Umbilical cord (tissue), 2 donors: ENCODE measurements around the gene PPP1R3F. TPM values are rescaled to one million over a fixed set of nuclear protein-coding genes. Genes with fewer than 3 reads are reported as not detected.

ENCODE experiments used
- DNase-seq: peaks from one replicate; pipeline ENCODE4 v3.0.0-alpha.2; 2015; ENCODE audit warnings: low spot score
- total RNA-seq: library from RNA; depleted of rRNA; stranded (reverse); fragments of >200 nt; gene quantifications from one replicate; pipeline ENCODE4 v1.2.3, GENCODE V29; 2014; ENCODE audit warnings: low replicate concordance; ENCODE audit not compliant: insufficient read depth

Gene PPP1R3F
- total RNA-seq, result 3.9 TPM

DNA sequence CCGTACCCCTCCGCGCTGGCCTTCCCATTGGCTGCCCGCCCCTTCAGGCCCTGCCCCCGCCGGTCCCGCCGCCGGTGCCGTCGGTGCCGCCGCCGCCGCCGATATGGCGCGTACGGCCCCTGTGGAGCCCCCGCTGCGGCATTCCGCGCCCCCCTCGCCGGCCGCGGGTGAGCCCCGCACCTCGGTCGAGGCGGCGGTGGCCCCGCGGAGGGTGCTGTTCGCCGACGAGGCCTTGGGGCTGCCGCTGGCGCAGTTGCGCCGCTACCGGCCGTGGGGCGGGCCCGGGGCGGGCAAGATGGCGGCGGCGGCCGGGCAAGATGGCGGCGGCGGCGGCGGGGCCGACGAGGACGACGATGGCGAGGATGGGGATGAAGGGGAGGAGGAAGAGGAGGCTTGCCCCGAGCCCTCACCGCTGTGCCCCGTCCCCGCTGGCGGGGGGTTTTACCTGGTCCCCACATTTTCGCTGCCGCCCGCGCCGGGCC, at the start of gene PPP1R3F:
PPP1R3F (plus strand) TSS at position 27 of the 482 bp plus-strand sequence; CDS start at position 104, 77 bp downstream.
- DNase-seq, result no peak

GRCh38 chrX:49220100-49220499, 49.5 kb upstream of the PPP1R3F start:
- DNase-seq, result no peak

DNA sequence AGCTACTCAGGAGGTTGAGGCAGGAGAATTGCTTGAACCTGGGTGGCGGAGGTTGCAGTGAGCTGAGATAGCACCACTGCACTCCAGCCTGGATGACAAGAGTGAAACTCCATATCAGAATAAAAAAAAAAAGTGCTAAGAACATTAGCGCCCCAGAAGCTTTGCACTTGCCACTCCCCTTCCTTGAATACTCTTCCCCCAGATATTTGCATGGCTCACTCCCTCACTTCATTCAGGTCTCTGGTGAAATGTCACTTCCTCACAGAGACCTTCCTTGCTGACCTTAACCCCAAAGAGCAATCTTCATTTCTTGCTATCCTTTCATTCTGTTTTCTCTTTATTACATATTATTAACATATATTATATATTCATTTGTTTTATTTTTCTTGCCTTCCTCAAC, 47.7 kb upstream of the PPP1R3F start:
- DNase-seq, result no peak

DNA sequence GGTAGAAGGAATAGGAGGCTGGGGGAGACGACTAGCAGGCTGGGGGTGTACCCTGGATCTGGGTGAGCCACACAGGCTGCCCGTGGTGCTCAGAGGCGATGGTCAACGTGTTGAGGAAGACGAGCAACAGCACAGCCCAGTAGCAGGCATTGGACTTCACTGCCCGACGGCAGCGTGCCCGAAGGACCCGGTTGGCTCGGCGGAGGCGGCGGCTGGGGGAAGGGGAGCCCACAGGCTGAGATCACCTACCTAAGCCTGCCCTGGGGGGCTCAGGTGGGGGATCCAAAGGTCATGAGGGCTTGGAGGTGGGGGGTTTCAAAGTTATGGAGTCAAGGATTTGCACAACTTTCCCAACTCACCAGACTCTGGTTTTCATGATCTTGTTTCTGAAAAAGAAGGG, 43.7 kb upstream of the PPP1R3F start:
- no peak for DNase-seq

GRCh38 chrX:49226946-49227345, 42.6 kb upstream of the PPP1R3F start:
- no peak for DNase-seq

GRCh38 chrX:49227726-49228125, 41.9 kb upstream of the PPP1R3F start:
- no peak for DNase-seq

- DNase-seq, result no peak
These were observed 41.4 kb upstream of the PPP1R3F start for GRCh38 chrX:49228185-49228584.

GRCh38 chrX:49230500-49231232, 38.9 kb upstream of the PPP1R3F start:
- peak; percentile 15 for DNase-seq

DNA sequence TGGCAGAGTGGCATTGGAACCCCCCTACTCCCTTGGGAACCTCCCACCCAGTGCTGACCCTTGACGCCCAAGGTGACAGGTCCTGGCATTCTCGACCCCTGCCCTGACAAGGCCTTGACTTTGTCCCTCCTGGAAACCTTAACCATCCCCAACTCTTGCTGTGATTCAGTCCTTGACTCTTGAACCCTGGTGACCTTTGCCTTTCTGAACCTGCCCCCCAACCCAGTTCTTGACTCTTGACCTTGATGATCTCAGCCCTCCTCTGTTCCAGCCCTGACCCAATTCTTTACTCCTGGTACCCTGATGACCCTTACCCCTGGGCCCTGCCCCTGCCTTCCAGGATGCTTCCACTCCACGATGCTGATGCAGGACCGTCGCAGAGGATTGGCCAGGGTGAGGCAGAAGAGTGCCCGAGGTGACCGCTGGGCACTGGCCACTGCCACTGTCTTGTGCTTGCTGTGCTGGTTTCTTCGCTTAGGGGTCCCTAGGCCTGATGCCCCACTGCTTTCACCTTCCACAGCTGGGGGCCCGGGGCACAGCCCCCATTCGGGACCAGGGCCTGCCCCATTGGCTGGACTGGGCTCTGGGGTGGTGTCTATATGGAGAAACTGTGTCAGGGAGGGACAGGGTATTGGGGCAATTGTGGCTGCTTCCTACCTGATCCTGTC, 38.1 kb upstream of the PPP1R3F start:
- no peak for DNase-seq

DNA sequence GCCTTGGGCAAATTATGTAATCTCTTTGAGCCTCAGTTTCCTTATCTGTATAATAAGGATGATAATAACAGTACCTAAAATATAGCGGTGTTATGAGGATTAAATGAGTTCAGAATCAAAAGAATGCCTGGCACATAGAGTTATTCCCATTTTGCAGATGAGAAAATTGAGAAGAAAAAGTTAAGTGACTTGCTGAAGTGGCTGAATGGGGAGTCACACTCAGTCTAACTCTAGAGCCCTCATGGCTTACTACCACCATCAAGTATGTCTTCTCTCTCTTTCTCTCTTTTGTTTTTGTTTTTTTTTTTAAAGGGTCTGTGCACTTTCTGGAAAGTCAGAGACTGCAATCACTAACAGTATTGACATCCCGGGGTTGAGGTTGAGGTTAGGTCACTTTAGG, 37.1 kb upstream of the PPP1R3F start:
- DNase-seq, result no peak

DNA sequence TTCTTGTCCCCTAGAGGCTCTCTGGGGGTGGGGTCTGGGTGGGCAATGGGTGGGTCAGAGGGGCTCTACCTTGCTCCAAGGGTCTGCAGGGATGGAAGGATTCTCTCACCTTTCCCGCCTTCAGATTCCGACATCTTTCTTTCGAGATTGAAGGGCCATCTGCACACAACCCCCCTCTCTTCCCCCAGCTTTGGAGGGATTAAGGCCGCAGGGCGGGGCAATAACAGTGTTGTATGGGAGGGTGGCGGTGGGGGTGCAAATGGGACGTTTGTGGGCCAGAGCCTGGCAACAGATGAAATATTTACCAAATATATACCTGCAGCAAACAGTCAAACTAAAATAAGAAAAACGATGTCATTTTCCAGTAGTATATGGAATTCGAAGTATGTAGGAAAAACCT, 36.4 kb upstream of the PPP1R3F start, which contains the start of gene CACNA1F:
CACNA1F (minus strand) TSS at position 165 of the 400 bp plus-strand sequence; CDS start at position 134, 31 bp downstream.
- no peak for DNase-seq

DNA sequence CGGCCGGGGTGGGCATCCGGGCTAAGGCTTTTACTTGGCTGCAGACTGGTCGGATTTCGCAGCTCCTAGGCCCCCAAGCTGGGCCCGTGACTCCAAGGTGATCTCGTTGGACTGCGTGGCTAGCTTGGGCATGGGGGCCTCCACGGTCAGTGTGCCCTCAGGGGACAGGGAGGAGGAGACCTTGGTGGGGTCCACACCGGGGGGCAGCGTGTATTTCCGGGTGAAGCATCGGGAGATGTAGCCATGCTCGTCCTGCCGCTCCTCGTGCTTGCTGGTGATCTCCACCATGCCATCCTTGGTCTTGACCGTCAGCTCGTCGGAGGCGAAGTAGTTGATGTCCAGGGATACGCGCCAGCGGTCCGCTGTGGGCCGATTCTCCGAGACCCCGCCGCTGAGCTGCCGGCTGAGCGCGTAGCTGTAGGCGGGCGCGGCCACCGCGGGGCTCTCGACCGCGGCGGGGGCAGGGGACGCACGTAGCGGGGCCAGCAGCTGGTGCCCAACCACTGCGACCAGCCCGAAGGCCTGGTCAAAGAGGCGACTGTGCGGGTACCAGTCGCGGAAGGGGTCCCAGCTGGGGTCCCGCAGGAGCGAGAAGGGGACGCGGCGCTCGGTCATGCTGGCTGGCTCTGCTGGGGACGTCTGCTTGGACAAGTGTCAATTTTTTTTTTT, 35.6 kb upstream of the PPP1R3F start:
- DNase-seq, result no peak

DNA sequence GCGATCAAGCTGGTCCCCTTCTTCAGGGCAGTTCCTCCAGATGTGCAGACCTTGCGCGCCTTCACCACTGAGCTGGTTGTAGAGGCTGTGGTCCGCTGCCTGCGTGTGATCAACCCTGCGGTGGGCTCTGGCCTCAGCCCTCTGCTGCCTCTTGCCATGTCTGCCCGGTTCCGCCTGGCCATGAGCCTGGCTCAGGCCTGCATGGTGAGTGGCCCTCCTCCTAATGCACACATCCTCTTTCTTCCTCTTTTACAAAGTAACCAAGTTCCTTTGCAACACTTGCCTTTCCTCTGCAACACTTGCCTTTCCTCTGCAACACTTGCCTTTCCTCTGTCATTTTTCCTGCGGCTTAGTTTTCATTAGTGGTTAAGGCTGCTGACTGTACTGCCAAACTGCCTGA, 32.5 kb upstream of the PPP1R3F start:
- no peak for DNase-seq

DNA sequence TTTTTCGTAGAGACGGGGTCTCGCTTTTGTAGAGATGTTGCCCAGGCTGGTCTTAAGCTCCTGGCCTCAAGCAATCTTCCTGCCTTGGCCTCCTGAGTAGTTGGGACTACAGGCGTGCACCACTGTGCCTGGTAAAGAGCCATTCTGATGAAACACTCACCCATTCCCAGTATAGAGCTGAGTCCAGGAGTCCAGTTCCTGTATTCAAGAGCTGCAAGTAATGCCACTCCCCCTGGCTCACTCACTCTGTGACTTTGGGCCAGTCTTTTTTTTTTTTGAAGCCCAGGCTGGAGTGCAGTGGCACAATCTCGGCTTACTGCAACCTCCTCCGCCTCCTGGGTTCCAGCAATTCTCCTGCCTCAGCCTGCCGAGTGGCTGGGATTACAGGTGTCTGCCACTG, 30.9 kb upstream of the PPP1R3F start:
- no peak for DNase-seq

- no peak for DNase-seq
These were observed 27.0 kb upstream of the PPP1R3F start for GRCh38 chrX:49242545-49243066.

- no peak for DNase-seq
These were observed 26.4 kb upstream of the PPP1R3F start for GRCh38 chrX:49243166-49243565.

DNA sequence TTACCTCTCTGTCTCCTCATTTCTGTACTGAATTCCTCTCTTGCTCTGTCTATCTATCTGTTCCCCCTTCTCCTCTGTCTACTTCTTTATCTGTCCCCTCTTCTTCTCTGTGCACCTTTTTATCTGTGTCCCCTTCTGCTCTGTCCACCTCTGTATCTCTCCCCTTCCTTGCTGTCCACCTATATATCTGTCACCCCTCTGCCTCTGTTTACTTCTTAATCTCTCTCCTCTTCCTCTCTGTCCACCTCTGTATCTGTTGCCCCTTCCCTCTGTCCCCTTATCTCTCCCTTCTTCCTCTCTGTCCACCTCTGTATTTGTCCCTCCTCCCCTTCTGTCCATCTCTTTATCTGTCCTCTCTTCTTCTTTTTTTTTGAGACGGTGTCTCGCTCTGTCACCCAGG, 25.4 kb upstream of the PPP1R3F start:
- no peak for DNase-seq

GRCh38 chrX:49246541-49246940, 23.1 kb upstream of the PPP1R3F start:
- no peak for DNase-seq

DNA sequence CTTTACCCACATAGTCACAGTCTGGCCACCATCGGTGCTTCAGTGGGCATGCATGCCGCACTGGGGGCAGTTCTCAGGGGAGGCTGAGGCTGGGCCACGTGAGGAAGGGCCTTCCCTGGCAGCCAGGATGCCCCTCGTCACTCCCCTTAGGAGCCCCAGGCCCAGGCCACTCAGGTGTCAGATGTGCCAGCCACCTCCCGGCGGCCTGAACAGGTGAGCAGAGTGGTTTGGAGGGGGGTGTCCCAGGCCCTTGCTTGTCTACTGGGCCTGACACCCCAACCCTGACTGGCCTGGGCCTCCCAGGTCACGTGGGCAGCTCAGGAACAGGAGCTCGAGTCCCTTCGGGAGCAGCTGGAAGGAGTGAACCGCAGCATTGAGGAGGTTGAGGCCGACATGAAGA, 22.2 kb upstream of the PPP1R3F start:
- DNase-seq, result no peak

GRCh38 chrX:49247916-49248811, 21.4 kb upstream of the PPP1R3F start:
- peak; percentile 66 for DNase-seq

DNA sequence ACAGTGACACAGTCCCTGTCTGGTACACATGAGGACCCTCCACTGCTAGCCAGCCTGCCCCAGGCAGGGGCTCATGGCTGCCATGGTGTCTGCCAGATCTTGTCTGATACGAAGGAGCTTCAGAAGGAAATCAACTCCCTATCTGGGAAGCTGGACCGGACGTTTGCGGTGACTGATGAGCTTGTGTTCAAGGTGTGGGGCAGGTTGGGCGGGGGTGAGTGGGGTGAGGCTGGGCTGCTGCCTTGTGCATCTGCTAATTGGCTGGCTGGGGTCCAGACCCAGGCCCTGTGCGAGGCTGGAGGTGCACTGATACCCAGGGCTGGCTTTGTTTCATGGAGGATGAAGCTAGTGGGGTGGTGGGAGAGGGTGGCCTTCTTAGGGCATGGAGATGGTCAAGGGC, 20.5 kb upstream of the PPP1R3F start:
- DNase-seq, result no peak
